Effector CD8-positive, alpha-beta T cell (primary cell): ENCODE data around the gene DYNC1LI2.

ENCODE experiments used
- DNase-seq: peaks from one replicate; lab custom pipeline; 2025; lab: John Stamatoyannopoulos, UW

Gene DYNC1LI2

GRCh38 chr16:66740010-66740409, 11.4 kb downstream of the DYNC1LI2 start:
- no peak for DNase-seq

- DNase-seq: no peak
These were observed 15.5 kb downstream of the DYNC1LI2 start for GRCh38 chr16:66735891-66736290.

GRCh38 chr16:66731101-66731500, 20.3 kb downstream of the DYNC1LI2 start:
- no peak for DNase-seq

- no peak for DNase-seq
These were observed 22.6 kb downstream of the DYNC1LI2 start for GRCh38 chr16:66728804-66729203.

- no peak for DNase-seq
These were observed 23.2 kb downstream of the DYNC1LI2 start for GRCh38 chr16:66728117-66728787.

GRCh38 chr16:66720766-66721165, 30.6 kb downstream of the DYNC1LI2 start:
- DNase-seq: no peak

- DNase-seq: no peak
These were observed 32.2 kb downstream of the DYNC1LI2 start for GRCh38 chr16:66719246-66719645.

- DNase-seq: no peak
These were observed 33.6 kb downstream of the DYNC1LI2 start for GRCh38 chr16:66717776-66718175.

- no peak for DNase-seq
These were observed 34.2 kb downstream of the DYNC1LI2 start for GRCh38 chr16:66717112-66717675.

- DNase-seq: no peak
These were observed 36.6 kb downstream of the DYNC1LI2 start for GRCh38 chr16:66714654-66715307.

- no peak for DNase-seq
These were observed 37.3 kb downstream of the DYNC1LI2 start for GRCh38 chr16:66714062-66714461.

GRCh38 chr16:66713076-66713475, 38.3 kb downstream of the DYNC1LI2 start:
- no peak for DNase-seq

GRCh38 chr16:66712512-66712911, 38.9 kb downstream of the DYNC1LI2 start:
- DNase-seq: no peak

- no peak for DNase-seq
These were observed 39.8 kb downstream of the DYNC1LI2 start for GRCh38 chr16:66711581-66711980.

- no peak for DNase-seq
These were observed 44.9 kb downstream of the DYNC1LI2 start for GRCh38 chr16:66706506-66706880.

- no peak for DNase-seq
These were observed 45.5 kb downstream of the DYNC1LI2 start for GRCh38 chr16:66705790-66706505.

- no peak for DNase-seq
These were observed 47.8 kb downstream of the DYNC1LI2 start for GRCh38 chr16:66703406-66704215.

GRCh38 chr16:66701516-66701915, 49.9 kb downstream of the DYNC1LI2 start:
- no peak for DNase-seq

- DNase-seq: no peak
These were observed 50.4 kb downstream of the DYNC1LI2 start for GRCh38 chr16:66701026-66701425.

GRCh38 chr16:66699898-66700297, 51.5 kb downstream of the DYNC1LI2 start:
- DNase-seq: no peak

GRCh38 chr16:66698046-66698445, 53.4 kb downstream of the DYNC1LI2 start:
- no peak for DNase-seq
